ENCODE data around the gene DNAH1.

Gene DNAH1

DNA sequence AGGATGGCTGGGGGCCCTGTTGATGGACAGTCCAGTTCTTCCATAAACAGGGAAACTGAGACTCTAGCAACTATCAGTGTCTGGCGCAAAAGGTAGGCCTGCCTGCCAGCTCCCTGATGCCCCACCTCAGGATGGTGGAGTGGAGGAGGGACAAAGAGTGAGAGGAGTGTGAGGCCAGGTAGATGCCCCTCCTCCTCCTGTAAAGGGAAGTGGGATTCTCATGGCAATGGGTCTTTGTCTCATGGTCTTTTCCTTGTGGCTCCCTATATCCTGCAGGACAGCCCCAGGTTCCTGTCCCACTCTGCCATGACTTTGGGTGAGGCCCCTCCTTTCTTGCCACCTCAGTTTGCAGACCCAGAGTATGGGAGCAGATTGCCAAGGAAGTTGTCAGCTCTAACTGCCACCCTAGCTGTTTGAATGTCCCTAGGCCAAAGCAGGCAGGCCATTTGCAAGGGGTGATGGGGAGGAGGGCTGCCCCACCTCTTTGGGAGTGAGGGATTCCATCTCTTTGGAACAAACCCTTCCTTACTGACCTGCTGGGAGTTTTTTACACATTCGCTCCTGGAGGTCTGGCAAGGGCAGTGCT is 2.8 kb upstream of the DNAH1 start:
- no peak overlapping the region for H3K4me3 ChIP-seq (ENCODE audit: low read depth, low read length)
- DNase-seq (ENCODE audit: low read depth) = no peak
- TF ChIP-seq, protein P1, sequence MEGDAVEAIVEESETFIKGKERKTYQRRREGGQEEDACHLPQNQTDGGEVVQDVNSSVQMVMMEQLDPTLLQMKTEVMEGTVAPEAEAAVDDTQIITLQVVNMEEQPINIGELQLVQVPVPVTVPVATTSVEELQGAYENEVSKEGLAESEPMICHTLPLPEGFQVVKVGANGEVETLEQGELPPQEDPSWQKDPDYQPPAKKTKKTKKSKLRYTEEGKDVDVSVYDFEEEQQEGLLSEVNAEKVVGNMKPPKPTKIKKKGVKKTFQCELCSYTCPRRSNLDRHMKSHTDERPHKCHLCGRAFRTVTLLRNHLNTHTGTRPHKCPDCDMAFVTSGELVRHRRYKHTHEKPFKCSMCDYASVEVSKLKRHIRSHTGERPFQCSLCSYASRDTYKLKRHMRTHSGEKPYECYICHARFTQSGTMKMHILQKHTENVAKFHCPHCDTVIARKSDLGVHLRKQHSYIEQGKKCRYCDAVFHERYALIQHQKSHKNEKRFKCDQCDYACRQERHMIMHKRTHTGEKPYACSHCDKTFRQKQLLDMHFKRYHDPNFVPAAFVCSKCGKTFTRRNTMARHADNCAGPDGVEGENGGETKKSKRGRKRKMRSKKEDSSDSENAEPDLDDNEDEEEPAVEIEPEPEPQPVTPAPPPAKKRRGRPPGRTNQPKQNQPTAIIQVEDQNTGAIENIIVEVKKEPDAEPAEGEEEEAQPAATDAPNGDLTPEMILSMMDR (IDR thresholded peaks at IDR 0.05; ENCODE audit: low read depth, low read length, missing control alignments) = no peak

- H3K4me3 ChIP-seq (ENCODE audit: low read depth, low read length) = no peak overlapping the region
- peak; percentile 71 for DNase-seq (ENCODE audit: low read depth)
- TF ChIP-seq, protein P1 (IDR thresholded peaks at IDR 0.05; ENCODE audit: low read depth, low read length, missing control alignments) = no peak
These were observed 2.3 kb upstream of the DNAH1 start for GRCh38 chr3:52313774-52314188.

GRCh38 chr3:52314489-52314888 is 1.6 kb upstream of the DNAH1 start:
- no peak overlapping the region for H3K4me3 ChIP-seq (ENCODE audit: low read depth, low read length)
- no peak for DNase-seq (ENCODE audit: low read depth)
- TF ChIP-seq, protein P1 (IDR thresholded peaks at IDR 0.05; ENCODE audit: low read depth, low read length, missing control alignments) = no peak

GRCh38 chr3:52315006-52315405 is 1.1 kb upstream of the DNAH1 start:
- TF ChIP-seq, protein P1 (IDR thresholded peaks at IDR 0.05; ENCODE audit: low read depth, low read length, missing control alignments) = no peak
- H3K4me3 ChIP-seq (ENCODE audit: low read depth, low read length) = no peak overlapping the region

DNA sequence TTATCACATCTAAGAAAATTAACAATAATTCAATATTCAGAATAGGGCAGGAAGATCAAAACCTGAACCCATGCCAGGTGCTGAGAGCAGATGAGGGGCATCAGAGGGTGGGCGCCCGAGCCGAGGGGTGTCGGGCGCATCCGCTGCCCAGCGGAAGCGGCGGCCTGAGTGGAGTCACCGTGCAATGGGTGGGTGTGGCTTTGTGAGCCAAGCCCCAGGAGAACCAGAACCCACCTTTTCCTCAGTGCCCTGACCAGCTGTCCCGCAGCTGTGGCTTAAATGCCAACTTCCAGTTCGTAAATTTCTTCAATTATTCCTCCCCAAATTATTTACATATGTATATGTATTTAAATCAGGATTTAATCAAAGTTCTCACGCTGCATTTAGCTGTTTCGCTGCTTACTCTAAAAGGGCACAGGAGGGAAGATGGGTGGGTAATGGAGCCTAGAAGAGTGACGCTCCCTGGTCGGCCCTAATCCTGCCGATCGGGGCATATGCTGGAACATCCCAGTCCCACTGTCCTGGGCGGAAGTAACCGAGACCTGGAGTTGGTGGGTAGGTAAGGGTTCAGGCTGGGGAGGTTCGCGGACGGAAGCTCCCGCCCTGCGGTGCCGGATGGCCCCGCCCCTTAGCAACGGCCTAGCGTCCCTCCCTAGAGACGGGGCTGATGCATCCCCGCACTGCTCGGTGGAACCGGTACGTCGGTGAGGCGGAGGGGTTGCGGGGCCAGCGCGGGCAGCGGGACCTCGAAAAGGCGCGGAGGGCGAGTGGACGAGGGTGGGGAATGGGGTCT is 1.3 kb downstream of the DNAH1 start:
- no peak overlapping the region for H3K4me3 ChIP-seq (ENCODE audit: low read depth, low read length)
- TF ChIP-seq, protein P1 (IDR thresholded peaks at IDR 0.05; ENCODE audit: low read depth, low read length, missing control alignments) = no peak
- DNase-seq (ENCODE audit: low read depth) = no peak

More at GRCh38 chr3:52315006-52315405, 1.1 kb upstream of the DNAH1 start:
- DNase-seq (ENCODE audit: low read depth) = no peak

DNA sequence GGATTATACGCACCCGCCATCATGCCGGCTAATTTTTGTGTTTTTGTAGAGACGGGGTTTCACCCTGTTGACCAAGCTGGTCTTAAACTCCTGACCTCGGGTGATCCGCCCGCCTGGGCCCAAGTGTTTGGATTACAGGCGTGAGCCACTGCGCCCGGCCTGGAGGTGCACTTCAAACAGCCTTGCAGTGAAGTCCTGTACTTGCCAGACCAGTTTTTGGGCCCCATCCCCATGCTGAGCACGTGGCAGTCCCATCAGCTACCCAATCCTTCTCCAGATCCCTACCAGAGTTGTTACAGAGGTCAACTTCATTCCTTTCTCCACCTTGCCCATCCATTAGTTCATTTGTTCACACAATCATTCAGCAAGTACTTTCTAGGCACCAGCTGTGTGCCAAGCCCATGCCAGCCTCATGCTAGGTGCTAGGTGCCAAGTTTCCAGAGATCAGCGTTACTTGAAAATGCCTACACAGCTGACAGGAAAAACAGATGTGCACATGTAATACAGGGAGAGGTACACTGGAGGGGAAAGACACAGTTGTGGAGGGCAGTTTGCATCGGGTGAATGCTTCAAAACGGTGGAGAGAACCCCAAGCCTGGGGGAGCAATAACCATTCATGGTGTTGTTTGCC is 2.2 kb downstream of the DNAH1 start:
- DNase-seq (ENCODE audit: low read depth) = no peak
- H3K4me3 ChIP-seq (ENCODE audit: low read depth, low read length) = no peak overlapping the region
- TF ChIP-seq, protein P1 (IDR thresholded peaks at IDR 0.05; ENCODE audit: low read depth, low read length, missing control alignments) = no peak
